Frontal cortex (tissue), 4 donors: ENCODE measurements around the gene RCOR1. TPM values are rescaled to one million over a fixed set of nuclear protein-coding genes. Genes with fewer than 3 reads are reported as not detected.
"Not testable (repeated sequence)": the region's sequence is repeated elsewhere in the genome, so short reads cannot be mapped to it uniquely, and the experiment has no call there.

Source experiments
- DNase-seq, 2 donors: peaks; one replicate each; pipeline ENCODE4 v3.0.0; 2012; ENCODE audit warnings: low spot score in 2 of 2
- FAIRE-seq: peaks from 2 replicates; lab custom pipeline; 2012; peaks lifted over from hg19 to GRCh38; lab: Jason Lieb, UNC
- total RNA-seq: library from RNA; depleted of rRNA; stranded (reverse); fragments of >200 nt; gene quantifications from one replicate; pipeline ENCODE4 v1.2.3, GENCODE V29; 2014
- donor health status: control.
- donor health status: control.
- donor health status: control.

RCOR1 gene
- 7.3 TPM for total RNA-seq

DNA sequence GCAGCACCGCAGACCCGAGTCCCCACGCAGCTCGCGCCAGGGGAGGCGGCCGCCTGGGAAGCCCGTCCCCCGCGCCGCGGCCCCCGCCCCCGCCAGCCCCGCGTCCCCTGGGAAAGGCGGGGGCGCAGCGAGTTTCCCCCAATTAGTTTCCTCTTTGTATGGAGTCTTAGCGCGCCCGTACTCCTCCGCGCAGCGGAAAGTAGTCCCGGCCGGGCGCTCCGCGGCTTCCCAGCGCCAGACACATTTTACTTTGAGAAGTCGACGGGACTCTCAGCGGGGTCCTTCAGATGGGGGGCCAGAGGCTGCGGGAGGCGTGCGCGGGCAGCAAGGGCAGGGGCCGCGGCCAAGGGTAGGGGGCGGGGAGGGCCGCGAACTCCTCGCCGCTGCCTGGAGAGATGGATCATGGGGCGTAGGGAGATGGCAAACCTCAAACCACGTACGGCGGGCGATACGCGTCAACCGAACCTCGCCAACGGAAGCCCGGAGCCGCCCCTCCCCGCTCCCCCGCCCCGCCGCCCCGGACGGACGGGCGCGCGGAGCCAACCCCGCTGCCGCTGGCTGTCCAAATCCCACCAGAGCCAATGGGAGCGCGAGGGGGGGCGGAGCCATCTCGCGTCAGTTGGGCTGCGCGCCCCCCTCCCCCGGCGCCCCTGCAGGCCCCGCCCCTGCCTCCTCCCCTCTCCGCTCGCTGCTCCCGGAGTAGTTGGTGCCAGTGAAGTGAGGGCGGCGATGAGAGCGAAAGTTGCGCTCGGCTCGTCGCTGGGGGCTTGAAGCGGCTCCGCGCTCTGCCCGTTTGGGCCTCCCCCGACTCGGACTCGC is at the start of gene RCOR1:
Gene RCOR1, plus strand, starts transcription at position 706 of the 819 bp plus-strand sequence. CDS start 238 bp downstream, outside the sequence.
- no peak for FAIRE-seq
- peak; percentile 99 to 100 for DNase-seq

DNA sequence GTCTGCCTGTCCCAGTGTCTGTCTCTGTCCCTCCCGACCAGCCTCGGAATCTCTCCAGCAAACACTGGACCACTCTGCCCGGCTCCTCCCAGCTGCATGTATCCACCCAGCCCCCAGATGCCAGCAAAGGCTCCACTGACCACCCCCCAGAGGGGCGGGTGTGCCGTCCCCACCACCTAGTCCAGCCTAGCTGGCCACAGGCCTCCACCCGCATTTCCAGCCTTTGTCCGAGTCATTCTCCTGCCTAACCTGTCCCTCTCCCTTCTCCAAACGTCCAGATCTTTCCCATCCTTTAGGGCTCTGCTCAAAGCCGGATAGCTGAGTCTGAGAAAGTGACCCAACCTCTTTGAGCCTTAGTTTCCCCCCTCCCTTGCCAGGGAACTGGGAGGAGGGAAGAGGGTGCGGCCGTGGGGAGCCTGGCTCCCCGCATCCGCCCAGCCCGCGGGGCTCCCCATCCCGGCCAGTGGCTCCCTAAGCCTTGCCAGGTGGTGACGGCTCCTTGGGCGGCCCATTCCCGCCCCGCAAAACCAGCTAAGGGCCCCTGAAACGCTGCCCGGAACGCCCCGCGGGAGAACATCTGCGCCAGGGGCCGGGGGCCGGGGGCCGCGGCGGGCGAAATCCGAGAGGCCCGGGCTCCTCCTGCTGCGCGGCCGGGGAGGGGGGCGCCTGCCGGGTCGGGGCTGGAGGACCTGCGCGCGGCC is 48.3 kb upstream of the RCOR1 start:
- FAIRE-seq (no peak), DNase-seq (no peak)

DNA sequence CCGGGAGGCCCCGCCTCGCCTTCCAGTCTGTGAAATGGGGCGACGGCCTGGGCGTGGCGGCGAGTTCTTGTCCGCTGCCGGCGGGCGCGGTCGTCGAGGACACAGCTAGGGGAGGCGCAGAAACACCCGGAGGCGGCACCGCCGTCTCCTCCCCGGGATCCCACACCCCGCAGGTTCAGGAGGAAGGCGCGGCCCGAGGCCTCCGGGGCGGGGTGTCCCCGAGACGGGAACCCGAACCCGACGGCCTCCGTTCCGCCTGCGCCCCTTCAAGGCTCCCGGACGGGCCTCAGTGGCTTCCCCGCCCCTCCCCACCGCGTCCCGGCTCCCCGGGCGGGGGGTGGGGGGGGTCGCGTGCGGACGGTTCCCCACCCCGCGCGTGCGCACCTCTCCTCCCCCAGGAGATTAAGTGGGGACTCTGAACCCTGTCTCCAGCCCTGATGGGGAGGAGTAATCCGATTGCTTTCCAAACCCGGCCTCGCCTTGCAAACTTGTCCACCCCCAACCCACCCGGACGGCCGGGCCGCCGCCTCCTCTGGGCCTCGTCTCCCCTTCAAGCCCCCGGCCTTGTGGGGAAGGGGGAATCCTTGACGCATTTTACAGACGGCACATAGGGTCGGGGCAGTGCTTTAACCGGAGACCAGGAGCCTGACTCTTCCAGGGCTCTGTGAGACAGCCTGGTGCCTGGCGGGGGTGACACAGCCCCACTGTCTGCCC is 47.5 kb upstream of the RCOR1 start:
- DNase-seq (no peak), FAIRE-seq (no peak)

DNA sequence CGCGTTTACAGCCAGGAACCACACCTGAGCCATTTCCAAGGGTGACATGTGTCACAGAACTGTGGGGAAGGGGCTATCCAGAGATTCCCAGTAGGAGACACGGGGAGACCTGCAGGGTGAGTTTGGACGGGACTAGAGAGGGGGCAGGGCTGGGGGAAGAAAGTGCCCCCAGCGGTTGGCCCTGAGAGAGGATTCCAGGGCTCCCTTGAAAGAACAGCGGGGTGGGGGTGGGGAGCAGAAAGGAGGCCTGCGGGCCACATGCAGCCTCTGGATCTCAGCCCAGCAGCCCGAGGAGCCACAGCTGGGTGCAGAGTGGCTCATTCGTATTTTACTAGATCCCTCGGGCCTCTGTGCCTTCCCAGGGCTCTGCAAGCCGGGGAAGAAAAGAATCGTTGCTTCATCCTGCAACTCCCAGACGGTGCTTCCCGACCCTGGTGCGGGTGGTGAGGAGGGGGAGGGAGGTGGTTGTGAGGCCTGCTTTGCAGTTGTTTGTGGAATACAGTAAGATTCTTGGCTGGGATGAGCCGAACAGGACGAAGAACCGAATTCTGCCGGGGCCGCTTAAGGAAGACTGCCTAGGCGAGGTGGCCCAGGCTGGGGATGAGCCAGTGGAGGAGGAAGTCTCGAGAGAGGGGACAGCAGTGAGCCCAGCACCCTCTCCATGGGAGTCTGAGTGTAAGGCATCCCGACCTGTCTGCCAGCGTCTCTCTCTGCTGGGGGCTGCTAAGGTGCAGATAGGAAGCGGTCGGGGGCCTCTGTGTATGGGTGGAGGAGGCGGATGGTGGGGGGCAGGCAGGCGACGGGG is 46.8 kb upstream of the RCOR1 start:
- no peak for DNase-seq
- no peak for FAIRE-seq

DNA sequence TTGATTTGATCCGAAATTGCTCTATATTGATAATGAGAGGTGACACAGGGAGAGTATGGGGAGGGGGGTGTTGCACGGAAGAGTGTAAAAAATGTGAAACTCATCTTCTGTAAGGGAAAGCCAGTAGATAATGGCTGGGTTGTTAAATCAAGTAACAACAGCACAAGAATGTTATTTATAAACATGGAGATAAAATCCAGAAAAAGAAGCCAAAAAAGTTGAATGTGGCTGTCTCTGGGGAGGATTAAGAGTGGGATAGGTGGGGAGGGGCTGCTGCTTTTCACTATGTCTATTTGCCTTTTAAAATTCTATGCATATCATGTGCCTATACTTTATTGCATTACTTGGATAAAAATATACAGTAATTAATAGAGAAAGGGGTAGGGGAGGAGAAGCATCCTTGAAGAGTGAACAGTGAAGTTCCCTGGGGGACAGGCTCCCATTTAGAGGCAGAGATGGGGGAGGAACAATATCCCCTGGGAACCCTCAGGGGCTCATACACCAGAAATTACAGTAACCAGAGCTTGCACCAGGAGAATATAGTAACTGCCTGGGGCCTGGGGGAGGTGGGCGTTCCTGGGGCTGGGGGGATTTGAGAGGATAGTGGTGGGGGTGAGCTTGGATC is 43.7 kb upstream of the RCOR1 start:
- FAIRE-seq (no peak), DNase-seq (no peak)

DNA sequence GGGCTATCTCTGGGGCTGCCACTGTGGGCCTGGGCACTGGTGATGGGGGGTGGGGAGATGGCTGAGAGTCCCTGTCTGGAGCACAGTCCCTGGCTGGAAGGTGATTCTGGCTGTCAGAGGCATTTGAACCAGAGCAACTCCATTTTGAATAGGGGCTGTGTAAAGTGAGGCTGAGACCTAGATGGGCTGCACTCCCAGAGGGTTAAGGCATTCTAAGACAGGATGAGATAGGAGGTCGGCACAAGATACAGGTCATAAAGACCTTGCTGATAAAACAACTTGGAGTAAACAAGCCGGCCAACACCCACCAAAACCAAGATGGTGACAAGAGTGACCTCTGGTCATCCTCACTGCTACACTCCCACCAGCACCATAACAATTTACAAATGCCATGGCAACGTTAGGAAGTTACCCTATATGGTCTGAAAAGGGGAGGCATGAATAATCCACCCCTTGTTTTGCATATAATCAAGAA is 41.5 kb upstream of the RCOR1 start:
- not testable (repeated sequence) for FAIRE-seq, DNase-seq

DNA sequence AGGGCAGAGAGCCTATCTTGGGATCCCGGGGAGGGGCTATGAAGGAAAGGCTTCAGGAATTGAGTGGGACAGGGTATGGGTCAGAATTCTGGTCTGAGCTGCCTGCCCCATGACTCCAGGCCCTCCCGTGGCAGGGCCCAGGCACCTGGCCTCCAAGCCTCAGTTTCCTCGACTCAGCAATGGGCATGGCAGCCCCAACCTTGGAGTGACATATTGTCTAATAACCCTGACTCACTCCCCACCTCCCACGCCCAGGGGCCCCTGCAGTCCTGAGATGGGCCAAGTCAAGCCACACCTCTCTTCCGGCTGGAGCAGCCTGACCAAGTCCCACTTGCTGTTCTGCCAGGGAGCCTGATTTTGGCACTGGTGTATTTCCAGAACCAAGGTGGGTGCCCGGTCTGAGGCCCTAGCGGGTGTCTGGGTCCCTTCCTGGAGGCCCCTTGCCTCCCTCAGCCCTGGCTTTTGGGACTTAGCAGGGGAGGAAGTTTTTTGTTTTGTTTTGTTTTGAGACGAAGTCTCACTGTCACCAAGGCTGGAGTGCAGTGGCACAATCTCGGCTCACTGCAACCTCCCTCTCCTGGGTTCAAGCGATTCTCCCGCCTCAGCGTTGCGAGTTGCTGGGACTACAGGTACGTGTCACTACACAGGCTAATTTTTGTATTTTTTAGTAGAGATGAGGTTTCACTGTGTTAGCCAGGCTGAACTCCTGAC is 40.3 kb upstream of the RCOR1 start:
- FAIRE-seq (no peak), DNase-seq (no peak)

DNA sequence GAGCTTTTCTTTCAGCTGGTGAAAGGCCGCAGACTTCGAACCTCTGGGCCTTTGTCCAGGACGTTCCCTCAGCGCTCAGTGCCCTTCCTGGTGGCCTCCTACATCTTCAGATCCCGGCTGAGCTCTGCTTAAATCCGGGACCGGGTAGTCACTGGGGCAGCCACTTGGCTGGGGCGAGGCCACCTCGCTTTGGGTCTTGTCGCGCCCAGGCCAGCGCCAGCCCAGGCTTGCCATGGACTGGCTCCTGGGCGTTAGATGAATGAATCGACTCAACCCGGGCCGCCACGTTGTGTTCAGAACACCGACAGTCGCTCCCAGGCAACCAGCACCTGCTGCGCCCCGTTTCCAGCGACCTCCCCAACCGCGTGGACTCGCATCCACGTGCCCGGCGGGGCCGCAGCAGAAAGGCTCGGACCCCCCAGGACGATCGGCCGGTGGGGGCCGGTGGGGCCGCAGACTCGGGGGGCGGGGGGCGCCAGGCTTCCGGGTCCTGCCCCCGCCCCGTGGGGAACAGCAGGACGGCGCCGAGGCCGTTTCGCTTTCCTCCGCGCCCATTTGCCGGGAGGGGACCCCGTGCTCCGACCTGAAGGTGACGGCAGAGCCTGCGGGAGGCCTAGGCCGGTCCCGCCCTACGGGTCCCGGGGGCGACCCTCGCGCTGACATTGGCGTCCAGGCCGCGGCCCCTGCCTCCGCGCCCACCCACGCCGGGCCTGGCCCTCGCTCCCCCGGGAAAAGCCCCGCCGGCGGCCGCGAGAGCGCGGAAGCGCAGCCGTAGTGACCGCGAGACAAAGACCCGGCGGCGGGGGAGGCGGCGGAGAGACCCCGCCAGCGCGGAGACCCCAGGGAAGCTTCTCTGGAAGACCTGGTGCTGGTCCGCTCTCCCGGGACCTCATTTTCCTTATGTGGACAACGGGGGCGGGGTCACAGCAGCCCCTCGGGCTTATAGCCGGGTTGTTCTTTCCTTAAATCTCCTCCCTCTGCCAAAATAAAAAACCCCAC is 37.3 kb upstream of the RCOR1 start:
- DNase-seq (peak; percentile 44 to 64), FAIRE-seq (no peak)

DNA sequence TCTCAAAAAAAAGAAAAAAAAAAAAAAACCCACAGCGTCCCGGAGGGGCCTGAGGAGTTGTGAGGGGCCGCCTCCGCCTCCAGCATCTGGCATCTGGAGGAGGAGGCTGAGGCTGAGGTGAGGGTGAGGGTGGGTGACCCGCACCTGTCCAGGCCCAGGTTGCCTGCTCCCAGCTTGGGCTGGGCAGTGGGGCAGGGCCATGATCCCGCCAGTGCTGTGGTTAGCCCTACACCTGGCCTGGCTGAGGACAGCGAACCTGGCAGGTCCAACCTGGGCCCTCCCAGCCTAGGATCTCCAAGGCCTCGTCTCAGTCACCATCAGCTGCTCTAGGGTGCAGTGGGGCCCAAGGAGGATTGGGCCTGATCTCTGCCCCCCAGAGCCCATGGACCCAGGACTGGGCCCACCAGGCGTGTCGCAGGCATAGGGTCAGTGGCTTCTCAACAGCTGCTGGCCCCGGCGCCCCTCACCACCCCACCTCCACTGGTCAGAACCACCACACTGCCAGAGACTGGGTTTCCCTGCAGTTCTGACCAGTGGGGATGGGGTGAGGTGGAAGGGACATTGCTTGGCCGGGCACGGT is 36.3 kb upstream of the RCOR1 start:
- FAIRE-seq (no peak), DNase-seq (no peak)

DNA sequence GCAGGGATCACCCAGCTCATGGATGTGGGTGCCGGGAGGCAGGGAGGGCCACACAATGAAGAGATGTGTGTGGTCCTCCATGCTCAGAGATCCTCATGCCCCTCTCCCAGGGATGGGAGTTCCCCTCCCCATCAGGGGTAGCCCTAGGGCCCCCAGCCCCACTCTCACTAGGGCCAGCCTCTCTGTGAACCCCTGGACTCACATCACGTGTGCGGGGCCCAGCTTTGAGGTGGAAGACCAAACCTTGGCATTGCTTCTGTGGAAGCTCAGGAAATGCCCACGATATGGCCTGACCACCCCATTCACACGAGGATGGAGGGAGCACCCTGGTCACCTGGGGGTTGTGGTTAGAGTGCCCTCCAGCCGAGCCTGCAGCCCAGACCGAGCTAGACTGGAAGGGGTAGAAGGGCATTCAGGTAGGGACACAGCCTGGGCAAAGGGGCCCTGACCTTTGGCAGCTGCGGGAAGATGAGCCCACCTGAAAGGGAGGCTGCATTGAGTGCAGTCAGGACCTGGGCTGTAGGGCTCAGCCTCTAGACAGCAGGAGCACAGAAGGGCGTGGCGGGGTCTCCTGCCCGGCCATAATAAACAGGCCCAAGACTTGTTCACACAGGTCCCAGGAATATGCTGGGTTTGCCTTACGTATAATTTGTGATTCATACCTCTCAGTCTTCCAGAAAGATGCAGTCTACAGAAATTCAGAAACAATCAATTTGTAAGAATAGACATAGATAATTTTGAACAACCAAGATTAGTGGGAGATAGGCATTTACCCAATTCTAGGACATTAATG is 34.8 kb upstream of the RCOR1 start:
- FAIRE-seq (no peak), DNase-seq (no peak)

DNA sequence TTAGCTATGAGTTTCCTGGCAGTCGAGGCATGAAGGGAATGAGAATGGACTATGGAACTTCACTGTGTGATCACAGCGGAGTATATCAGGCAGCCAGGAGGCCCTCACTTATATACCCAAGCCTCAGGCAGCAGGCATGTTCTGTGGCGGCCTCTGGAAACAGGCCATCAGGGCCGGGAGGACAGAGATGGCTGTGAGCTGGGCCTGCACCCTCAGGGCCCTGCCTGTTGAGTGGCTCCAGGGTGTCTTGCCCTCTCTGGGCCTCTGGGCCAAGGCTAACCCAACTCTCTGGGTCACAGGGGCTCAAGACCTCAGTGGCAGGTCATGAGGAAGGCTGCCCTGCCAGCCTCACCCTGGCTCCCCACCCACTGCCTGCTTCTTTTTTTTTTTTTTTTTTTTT is 33.9 kb upstream of the RCOR1 start:
- no peak for FAIRE-seq
- DNase-seq = no peak

DNA sequence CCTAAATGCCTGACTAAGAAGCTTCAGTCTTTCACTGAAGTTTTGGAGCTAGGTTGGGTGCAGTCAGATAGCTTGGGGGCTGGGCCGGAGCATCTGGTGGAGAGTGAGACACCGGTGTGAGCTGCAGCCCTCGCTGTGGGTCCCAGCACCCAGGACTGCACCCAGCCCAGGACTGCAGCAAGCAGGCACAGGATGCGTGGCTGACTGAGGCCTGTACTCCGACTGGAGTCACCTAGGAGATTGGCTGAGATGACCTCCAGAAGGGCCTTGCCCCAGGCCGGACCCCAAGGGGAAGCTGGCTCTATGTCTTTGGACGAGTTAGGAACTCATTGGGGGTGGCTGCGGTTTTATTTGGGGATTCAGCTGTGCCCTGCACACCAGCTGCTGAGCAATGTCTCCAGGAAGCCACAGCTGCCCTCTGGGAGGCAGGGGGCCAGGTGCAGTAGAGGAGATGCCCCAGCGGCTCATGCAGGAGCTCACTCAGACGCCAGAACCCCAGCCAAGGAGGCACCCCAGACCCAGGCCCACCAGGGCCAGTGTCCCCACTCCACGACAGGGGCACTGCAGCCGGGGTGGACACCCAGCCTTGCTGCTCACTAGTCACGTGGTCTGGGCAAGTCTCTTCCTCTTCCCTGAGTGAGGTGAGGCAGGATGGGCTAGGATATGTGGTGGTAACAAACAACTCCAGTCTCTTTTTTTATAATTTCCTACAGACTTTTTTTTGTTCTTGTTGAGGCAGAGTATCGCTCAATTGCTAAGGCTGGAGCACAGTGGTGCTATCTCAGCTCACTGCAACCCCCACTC is 31.8 kb upstream of the RCOR1 start:
- no peak for FAIRE-seq
- no peak for DNase-seq

DNA sequence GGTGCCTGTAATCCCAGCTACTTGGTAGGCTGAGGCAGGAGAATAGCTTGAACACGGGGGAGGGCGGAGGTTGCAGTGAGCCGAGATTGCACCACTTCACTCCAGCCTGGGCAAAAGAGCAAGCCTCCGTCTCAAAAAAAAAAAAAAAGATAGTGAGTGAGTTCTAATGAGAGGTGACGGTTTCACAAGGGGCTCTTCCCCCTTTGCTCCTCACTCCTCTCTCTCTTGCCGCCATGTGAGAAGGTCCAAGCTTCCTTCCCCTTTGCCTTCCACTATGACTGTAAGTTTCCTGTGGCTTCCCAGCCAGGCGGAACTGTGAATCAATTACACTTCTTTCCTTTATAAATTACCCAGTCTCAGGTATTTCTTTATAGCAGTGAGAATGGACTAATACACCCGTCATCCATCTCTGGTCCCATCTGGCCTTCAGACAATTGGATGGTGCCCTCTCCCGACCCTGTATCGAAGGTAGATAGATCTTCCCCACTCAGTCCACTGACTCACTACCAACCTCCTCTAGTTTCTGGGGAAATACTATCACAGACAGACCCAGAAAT is 27.0 kb upstream of the RCOR1 start:
- FAIRE-seq (no peak), DNase-seq (no peak)

DNA sequence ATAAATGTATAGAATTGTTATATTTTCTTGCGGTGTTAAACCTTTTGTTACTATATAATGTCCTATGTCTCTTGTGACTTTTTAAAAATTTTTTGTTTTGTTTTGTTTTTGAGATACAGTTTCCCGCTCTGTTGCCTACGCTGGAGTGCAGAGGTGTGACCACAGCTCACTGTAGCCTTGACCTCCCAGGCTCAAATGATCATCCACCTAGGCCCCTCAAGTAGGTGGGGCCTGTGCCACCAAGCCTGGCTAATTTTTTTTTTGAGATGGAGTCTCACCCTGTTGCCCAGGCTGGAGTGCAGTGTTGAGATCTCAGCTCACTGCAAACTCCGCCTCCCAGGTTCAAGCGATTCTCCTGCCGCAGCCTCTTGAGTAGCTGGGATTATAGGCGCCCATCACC is 26.5 kb upstream of the RCOR1 start:
- no peak for FAIRE-seq

DNA sequence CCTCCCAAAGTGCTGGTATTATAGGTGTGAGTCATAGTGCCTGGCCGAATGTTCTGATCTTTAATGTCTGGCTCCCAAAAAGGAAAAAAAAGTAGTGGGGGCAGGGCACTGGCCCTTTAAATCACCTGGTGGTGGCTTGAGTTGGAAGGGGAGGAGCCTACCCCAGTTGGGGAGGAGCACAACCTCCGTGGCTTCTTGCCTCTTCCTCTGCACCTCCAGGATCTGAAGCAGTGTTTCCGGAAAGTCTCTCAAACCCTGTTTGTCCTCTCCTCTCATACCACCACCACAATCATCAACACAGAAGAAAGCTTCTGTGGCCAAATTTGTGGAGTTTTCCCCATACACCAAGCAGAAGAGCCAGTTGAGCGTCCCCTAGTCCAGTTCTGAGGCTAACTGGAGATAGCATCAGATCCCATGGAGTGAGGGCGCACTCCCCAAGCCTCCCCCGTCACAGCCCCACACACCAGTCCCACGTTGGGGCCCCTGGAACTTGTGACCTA is 24.3 kb upstream of the RCOR1 start:
- no peak for FAIRE-seq
- DNase-seq = no peak

More for the DNA sequence above, 26.5 kb upstream of the RCOR1 start:
- DNase-seq = no peak
